ENCODE results near the gene PCIF1. TPM values are rescaled to one million over a fixed set of nuclear protein-coding genes. Genes with fewer than 3 reads are reported as not detected.
"Not testable (repeated sequence)": the region's sequence is repeated elsewhere in the genome, so short reads cannot be mapped to it uniquely, and the experiment has no call there.

Gene PCIF1
- total and polyA plus RNA-seq, 10 donors = 25.1 to 61.9 (median 45.9) TPM

DNA sequence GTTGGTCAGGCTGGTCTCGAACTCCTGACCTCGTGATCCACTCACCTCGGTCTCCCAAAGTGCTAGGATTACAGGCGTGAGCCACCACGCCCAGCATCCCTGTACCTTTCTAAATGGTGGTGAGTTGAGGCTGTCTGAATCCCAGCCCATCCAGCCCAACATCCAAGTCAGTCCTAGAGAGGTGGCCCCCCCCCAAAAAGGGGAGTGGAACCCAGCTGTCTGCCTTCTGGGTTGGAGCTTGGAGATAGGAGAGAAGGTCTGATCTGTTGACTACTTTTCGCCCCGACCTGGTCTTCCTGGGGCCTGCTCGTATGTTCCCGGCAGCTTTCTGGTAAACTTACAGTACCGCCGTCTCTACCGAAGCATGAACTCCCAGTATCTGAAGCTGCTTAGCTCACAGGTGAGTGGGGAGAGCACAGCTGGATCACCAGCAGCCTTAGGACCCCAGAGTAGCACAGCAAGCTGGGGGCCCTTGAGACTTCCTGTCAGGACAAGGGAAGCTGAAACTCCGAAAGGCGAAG is 37.8 kb upstream of the PCIF1 start:
- no peak for DNase-seq
- Histone ChIP-seq H3K27me3 (replicated peaks in 1 of 7) (no peaks in the 10 kb centered on the region), H3K27ac (no peak overlapping the region), H3K4me3 (no peak overlapping the region), H3K36me3 (peaks cover 0 to 94% (median 58%) of the 10 kb centered on the region in 6 donors), H3K4me1 (peaks cover 18 to 33% (median 25%) of the 10 kb centered on the region in 6 donors), H3K9me3 (no peaks in the 10 kb centered on the region)
- intact Hi-C loops (cut with DNase I; ENCODE audit: low total_unique reads) = no loop called here
- TF ChIP-seq, protein P1, sequence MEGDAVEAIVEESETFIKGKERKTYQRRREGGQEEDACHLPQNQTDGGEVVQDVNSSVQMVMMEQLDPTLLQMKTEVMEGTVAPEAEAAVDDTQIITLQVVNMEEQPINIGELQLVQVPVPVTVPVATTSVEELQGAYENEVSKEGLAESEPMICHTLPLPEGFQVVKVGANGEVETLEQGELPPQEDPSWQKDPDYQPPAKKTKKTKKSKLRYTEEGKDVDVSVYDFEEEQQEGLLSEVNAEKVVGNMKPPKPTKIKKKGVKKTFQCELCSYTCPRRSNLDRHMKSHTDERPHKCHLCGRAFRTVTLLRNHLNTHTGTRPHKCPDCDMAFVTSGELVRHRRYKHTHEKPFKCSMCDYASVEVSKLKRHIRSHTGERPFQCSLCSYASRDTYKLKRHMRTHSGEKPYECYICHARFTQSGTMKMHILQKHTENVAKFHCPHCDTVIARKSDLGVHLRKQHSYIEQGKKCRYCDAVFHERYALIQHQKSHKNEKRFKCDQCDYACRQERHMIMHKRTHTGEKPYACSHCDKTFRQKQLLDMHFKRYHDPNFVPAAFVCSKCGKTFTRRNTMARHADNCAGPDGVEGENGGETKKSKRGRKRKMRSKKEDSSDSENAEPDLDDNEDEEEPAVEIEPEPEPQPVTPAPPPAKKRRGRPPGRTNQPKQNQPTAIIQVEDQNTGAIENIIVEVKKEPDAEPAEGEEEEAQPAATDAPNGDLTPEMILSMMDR (IDR thresholded peaks at IDR 0.05 in 8 of 11, conservative IDR thresholded peaks at IDR 0.05 in 3 of 11) = no peak
- TF ChIP-seq POLR2A (IDR thresholded peaks at IDR 0.05) (no peak), POLR2AphosphoS5 (IDR thresholded peaks at IDR 0.05) (no peak)
- 91 to 96% (median 95%) methylated on average over 5 to 14 of the region's 14 CpGs for WGBS, 5 donors

DNA sequence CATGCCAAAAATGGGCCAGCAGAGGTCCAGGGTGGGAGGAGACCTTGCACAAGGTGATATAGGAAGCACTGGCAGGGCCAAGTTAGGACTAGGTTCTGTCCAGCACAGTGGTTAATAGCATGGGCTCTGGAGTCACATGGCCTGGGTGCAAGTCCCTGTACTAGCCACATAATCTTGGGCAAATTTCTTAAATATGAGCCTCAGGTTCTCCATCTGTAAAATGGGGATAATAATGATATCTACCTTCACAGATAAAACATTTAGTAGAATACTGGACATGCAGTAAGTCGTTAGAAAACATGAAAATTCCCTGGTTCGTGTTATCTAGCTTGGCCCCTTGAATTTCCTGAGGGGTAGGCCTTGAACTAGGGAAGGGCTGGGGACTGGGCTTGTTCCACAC is 37.2 kb upstream of the PCIF1 start:
- TF ChIP-seq POLR2AphosphoS5 (IDR thresholded peaks at IDR 0.05) = no peak
- intact Hi-C loops (cut with DNase I; ENCODE audit: low total_unique reads) = no loop called here
- Histone ChIP-seq H3K4me1 (peaks cover 12 to 27% (median 19%) of the 10 kb centered on the region in 6 donors), H3K27me3 (replicated peaks in 1 of 7) (no peaks in the 10 kb centered on the region), H3K4me3 (no peak overlapping the region), H3K27ac (no peak overlapping the region), H3K9me3 (no peaks in the 10 kb centered on the region), H3K36me3 (peaks cover 0 to 97% (median 58%) of the 10 kb centered on the region in 6 donors)
- DNase-seq = no peak
- 63 to 94% (median 83%) methylated on average over 2 of the region's 2 CpGs for WGBS, 5 donors

DNA sequence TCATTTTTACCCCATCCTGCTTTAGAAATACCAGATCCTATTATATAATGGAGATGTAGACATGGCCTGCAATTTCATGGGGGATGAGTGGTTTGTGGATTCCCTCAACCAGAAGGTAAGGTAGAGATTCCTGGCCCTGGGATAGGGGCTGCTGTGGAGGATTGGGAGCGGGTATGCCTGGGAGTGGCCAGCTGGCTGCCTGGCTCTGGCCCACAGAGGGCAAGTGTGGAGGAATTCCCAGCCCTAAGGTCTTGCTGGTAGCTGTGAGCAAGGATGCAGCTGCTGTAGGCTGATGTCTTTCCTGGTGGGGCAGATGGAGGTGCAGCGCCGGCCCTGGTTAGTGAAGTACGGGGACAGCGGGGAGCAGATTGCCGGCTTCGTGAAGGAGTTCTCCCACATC is 36.8 kb upstream of the PCIF1 start:
- no peak for TF ChIP-seq POLR2A (IDR thresholded peaks at IDR 0.05)
- peak in 1 of 3 donors; percentile 26 for TF ChIP-seq POLR2AphosphoS5 (IDR thresholded peaks at IDR 0.05)
- WGBS, 5 donors = 93 to 98% (median 96%) methylated on average over 7 of the region's 7 CpGs
- intact Hi-C loops (cut with DNase I; ENCODE audit: low total_unique reads) = no loop called here
- H3K4me1 ChIP-seq = peaks cover 8 to 23% (median 15%) of the 10 kb centered on the region in 6 donors
- H3K27ac ChIP-seq = no peak overlapping the region
- no peak for DNase-seq
- H3K27me3 ChIP-seq (replicated peaks in 1 of 7) = no peaks in the 10 kb centered on the region
- peaks cover 0 to 97% (median 58%) of the 10 kb centered on the region in 6 donors for H3K36me3 ChIP-seq
- H3K9me3 ChIP-seq = no peaks in the 10 kb centered on the region
- no peak overlapping the region for H3K4me3 ChIP-seq

DNA sequence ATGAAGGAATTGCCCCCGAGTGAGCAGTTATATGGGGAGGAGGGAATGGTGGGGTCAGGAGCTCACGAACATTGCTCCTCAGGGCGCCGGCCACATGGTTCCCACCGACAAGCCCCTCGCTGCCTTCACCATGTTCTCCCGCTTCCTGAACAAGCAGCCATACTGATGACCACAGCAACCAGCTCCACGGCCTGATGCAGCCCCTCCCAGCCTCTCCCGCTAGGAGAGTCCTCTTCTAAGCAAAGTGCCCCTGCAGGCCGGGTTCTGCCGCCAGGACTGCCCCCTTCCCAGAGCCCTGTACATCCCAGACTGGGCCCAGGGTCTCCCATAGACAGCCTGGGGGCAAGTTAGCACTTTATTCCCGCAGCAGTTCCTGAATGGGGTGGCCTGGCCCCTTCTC is 36.2 kb upstream of the PCIF1 start:
- DNase-seq = no peak
- Histone ChIP-seq H3K27ac (no peak overlapping the region), H3K27me3 (replicated peaks in 1 of 7) (no peaks in the 10 kb centered on the region), H3K36me3 (peaks cover 0 to 92% (median 58%) of the 10 kb centered on the region in 6 donors), H3K9me3 (no peaks in the 10 kb centered on the region), H3K4me3 (no peak overlapping the region), H3K4me1 (peaks cover 2 to 17% (median 9%) of the 10 kb centered on the region in 6 donors)
- intact Hi-C loops (cut with DNase I; ENCODE audit: low total_unique reads) = no loop called here
- 87 to 96% (median 89%) methylated on average over 9 to 12 of the region's 12 CpGs for WGBS, 5 donors
- TF ChIP-seq POLR2A (IDR thresholded peaks at IDR 0.05) = no peak
- no peak for TF ChIP-seq POLR2AphosphoS5 (IDR thresholded peaks at IDR 0.05)
- TF ChIP-seq, protein P1 (IDR thresholded peaks at IDR 0.05 in 8 of 11, conservative IDR thresholded peaks at IDR 0.05 in 3 of 11) = no peak

DNA sequence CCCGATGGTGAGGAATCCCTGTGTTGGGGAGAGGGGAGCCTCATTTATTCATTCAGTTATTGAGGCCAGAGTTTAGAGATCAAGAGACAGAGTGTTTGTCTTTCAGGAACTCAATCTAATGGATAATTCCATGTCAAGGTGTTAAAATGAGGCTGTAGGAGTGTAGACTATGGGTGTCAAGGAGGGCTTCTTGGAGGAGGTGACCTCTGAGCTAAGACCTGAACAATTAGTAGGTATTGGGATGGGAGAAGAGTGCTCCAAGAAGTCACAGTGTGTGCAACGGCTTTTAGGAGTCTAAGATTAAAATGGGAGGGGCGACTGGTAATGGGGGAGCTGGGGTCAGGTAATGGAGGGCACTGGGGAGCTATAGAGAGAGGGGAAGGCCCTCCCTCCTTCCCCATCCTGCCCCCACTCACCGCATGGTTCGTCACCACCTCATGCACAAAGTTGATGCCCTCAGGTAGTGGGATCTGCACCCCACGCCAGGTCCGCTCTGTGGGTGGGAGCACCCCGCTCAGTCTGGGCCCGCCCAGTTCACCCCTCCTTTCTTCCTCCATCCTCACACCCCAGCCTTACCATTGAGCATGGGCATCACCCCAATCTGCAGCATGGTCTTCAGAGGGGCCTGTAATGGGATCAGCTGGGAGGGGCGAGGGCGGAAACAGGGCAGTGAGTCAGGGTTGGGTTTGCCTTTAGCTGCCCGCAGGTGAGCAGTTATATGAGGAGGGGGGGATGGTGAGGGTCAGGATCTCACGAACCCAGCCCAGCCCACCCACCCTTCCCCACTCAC is 35.2 kb upstream of the PCIF1 start:
- peaks cover 0 to 82% (median 52%) of the 10 kb centered on the region in 6 donors for H3K36me3 ChIP-seq
- WGBS, 5 donors = 86 to 93% (median 90%) methylated on average over 13 of the region's 13 CpGs

DNA sequence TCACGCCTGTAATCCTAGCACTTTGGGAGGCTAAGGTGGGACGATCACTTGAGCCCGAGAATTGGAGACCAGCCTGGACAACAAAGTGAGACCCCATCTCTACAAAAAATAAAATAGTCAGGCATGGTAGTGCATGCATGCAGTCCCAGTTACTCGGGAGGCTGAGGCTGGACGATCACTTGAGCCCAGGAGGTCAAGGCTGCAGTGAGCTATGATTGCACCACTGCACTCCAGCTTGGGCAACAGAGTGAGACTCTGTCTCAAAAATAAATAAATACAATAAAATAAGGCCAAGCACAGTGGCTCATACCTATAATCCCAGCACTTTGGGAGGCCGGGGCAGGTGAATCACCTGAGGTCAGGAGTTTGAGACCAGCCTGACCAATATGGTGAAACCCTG is 33.2 kb upstream of the PCIF1 start:
- intact Hi-C loops (cut with DNase I; ENCODE audit: low total_unique reads); H3K27ac ChIP-seq; H3K4me3 ChIP-seq; H3K27me3 ChIP-seq (replicated peaks in 1 of 7); DNase-seq; H3K9me3 ChIP-seq; H3K4me1 ChIP-seq: not testable (repeated sequence)
- 83 to 95% (median 92%) methylated on average over 6 of the region's 6 CpGs for WGBS, 5 donors
- H3K36me3 ChIP-seq = peaks cover 0 to 68% (median 33%) of the 10 kb centered on the region in 6 donors

More for the DNA sequence above, 35.2 kb upstream of the PCIF1 start:
- Histone ChIP-seq H3K27ac (no peak overlapping the region), H3K4me1 (peaks cover 0 to 7% (median under 1%) of the 10 kb centered on the region in 6 donors), H3K9me3 (no peaks in the 10 kb centered on the region), H3K4me3 (no peak overlapping the region), H3K27me3 (replicated peaks in 1 of 7) (no peaks in the 10 kb centered on the region)
- TF ChIP-seq POLR2AphosphoS5 (IDR thresholded peaks at IDR 0.05) (peak; percentile 9 to 46 (median 27)), POLR2A (IDR thresholded peaks at IDR 0.05) (no peak)
- TF ChIP-seq, protein P1 (IDR thresholded peaks at IDR 0.05 in 8 of 11, conservative IDR thresholded peaks at IDR 0.05 in 3 of 11) = no peak
- intact Hi-C loops (cut with DNase I; ENCODE audit: low total_unique reads) = no loop called here
- no peak for DNase-seq

Measured in spleen (tissue), 11 donors.